GM12878 (cell line): ENCODE data around the gene BARX2. TPM values are rescaled to one million over a fixed set of nuclear protein-coding genes. Genes with fewer than 3 reads are reported as not detected.

ENCODE experiments used
- ATAC-seq: fragments of 200-7000 bp; cut with Tn5 transposase; 3 replicates; pipeline ENCODE4 v1.9.1; 2020; ENCODE audit warnings: mild to moderate bottlenecking, moderate library complexity
- BruUV-seq: library from RNA; stranded (reverse); fragments of 400-500 nt; replicated peaks from 2 replicates; lab custom pipeline; 2021; lab: Mats Ljungman, UMichigan
- CTCF ChIA-PET: fragments of 300-600 bp; sonication (Branson Sonifier 250); formaldehyde crosslinking; extraction: SDS; loops from one replicate; lab custom pipeline; 2021; ENCODE audit warnings: inconsistent platforms; lab: Yijun Ruan, JAX
- POLR2A ChIA-PET: fragments of 350-600 bp; formaldehyde crosslinking; extraction: SDS; loops from one replicate; lab custom pipeline; 2021; ENCODE audit warnings: inconsistent platforms; lab: Charles Lee
- RAD21 ChIA-PET: fragments of 300-600 bp; sonication (Branson Sonifier 250); formaldehyde crosslinking; loops from one replicate; lab custom pipeline; 2023; ENCODE audit warnings: antibody characterized with exemption; ENCODE audit not compliant: unreplicated experiment; lab: Charles Lee
- SMC1A ChIA-PET: fragments of 300-600 bp; sonication (Branson Sonifier 250); formaldehyde crosslinking; loops from one replicate; lab custom pipeline; 2023; ENCODE audit not compliant: unreplicated experiment, uncharacterized antibody; lab: Charles Lee
- DNase-seq: peaks from one replicate; pipeline ENCODE4 v3.0.0-alpha.2; 2011; ENCODE audit warnings: low read depth, low spot score
- FAIRE-seq: peaks from 3 replicates; lab custom pipeline; 2011; peaks lifted over from hg19 to GRCh38; lab: Jason Lieb, UNC
- H2AFZ ChIP-seq: 2 replicates; pipeline ENCODE4 v1.6.0; 2011; ENCODE audit warnings: low read depth, low read length, control low read depth; ENCODE audit not compliant: control insufficient read depth
- H3K27ac ChIP-seq: 2 replicates; pipeline ENCODE4 v1.5.1; 2011; ENCODE audit warnings: control low read depth; ENCODE audit not compliant: control insufficient read depth, insufficient read depth
- H3K27me3 ChIP-seq, 2 experiments: replicated peaks in 1 of 2; 2 replicates each; pipeline versions ENCODE4 v1.6.0 to v1.6.1; 2011; ENCODE audit warnings: low read length in 1 of 2; ENCODE audit not compliant: control insufficient read depth in 2 of 2, insufficient read depth in 2 of 2
- H3K36me3 ChIP-seq, 2 experiments: 2 replicates each; pipeline ENCODE4 v1.5.1; 2011; ENCODE audit warnings: low read length in 1 of 2; ENCODE audit not compliant: control insufficient read depth in 2 of 2, insufficient read depth in 2 of 2
- H3K4me1 ChIP-seq: 2 replicates; pipeline ENCODE4 v1.6.1; 2011; ENCODE audit warnings: mild to moderate bottlenecking, low read length, moderate library complexity, mixed read lengths; ENCODE audit not compliant: control insufficient read depth, insufficient read depth
- H3K4me2 ChIP-seq: 2 replicates; pipeline ENCODE4 v1.6.0; 2011; ENCODE audit warnings: control low read depth; ENCODE audit not compliant: control insufficient read depth, insufficient read depth
- H3K4me3 ChIP-seq: fragments of 200-600 bp; sonication (generic); 2 replicates; pipeline ENCODE4 v1.5.1; 2016
- H3K79me2 ChIP-seq: 2 replicates; pipeline ENCODE4 v1.6.0; 2011; ENCODE audit warnings: low read length; ENCODE audit not compliant: control insufficient read depth, insufficient read depth
- H3K9ac ChIP-seq: 2 replicates; pipeline ENCODE4 v1.8.0; 2011; ENCODE audit warnings: low read length, control low read depth, mixed read lengths; ENCODE audit not compliant: control insufficient read depth, insufficient read depth
- H3K9me3 ChIP-seq: replicated peaks from 3 replicates; pipeline ENCODE4 v1.5.1; 2011; ENCODE audit warnings: mild to moderate bottlenecking, low read length; ENCODE audit not compliant: control insufficient read depth, insufficient read depth
- H4K20me1 ChIP-seq: 2 replicates; pipeline ENCODE4 v1.6.0; 2011; ENCODE audit not compliant: control insufficient read depth, insufficient read depth
- CHD2 ChIP-seq: IDR thresholded peaks from 2 replicates; pipeline ENCODE4 v1.6.1; 2011; ENCODE audit warnings: low read depth, low read length, improper control_type of control experiment, borderline replicate concordance
- KDM1A ChIP-seq: fragments of 200-600 bp; sonication (generic); IDR thresholded peaks from 2 replicates; pipeline ENCODE4 v1.6.1; 2016; ENCODE audit warnings: borderline replicate concordance
- MTA3 ChIP-seq: IDR thresholded peaks from 2 replicates; pipeline ENCODE4 v1.6.1; 2012; ENCODE audit warnings: low read length, inconsistent platforms, borderline replicate concordance
- NR2C1 ChIP-seq: fragments of 450-650 bp; IDR thresholded peaks from 2 replicates; pipeline ENCODE4 v1.6.1; 2017; ENCODE audit warnings: antibody characterized with exemption, mild to moderate bottlenecking, moderate library complexity
- RAD51 ChIP-seq: fragments of 450-650 bp; IDR thresholded peaks from 2 replicates; pipeline ENCODE4 v1.6.1; 2016; ENCODE audit warnings: moderate library complexity, mild to moderate bottlenecking, inconsistent platforms
- SRF ChIP-seq, 2 experiments: IDR thresholded peaks; 2 replicates each; pipeline ENCODE4 v1.6.1; 2011; ENCODE audit warnings: low read depth in 2 of 2, low read length in 2 of 2, mild to moderate bottlenecking in 1 of 2, moderate library complexity in 1 of 2
- STAT3 ChIP-seq: IDR thresholded peaks from 2 replicates; pipeline ENCODE4 v1.6.1; 2011; ENCODE audit warnings: low read depth, low read length, improper control_type of control experiment
- WGBS: methylation state at CpG from one replicate; pipeline ENCODE4 v1.1.6; 2016; ENCODE audit warnings: low lambda C conversion rate; ENCODE audit not compliant: insufficient replicate concordance, insufficient coverage; ENCODE audit errors: missing lambda C conversion rate; 5-methylcytosine and 5-hydroxymethylcytosine counted together
- in situ Hi-C: fragments of 300-500 bp; cut with MboI; formaldehyde crosslinking; loops from 9 replicates; pipeline ENCODE4 v1.14.3; 2018; ENCODE audit warnings: mixed read lengths
- intact Hi-C: fragments of 100-400 bp; cut with micrococcal nuclease; formaldehyde crosslinking; loops from one replicate; pipeline ENCODE4 v1.14.2; 2022; ENCODE audit not compliant: unreplicated experiment
- polyA plus RNA-seq, 11 experiments: library from polyadenylated mRNA; depleted of rRNA in 4 of 11; unstranded in 6 of 11; stranded (reverse) in 5 of 11; fragments of >200 nt; fragmentation: Nextera tagmentation in 4 of 11; fragmentation: Illumina TruSeq in 1 of 11; extraction: Ambion mirVana in 4 of 11; extraction: Trizol in 1 of 11; gene quantifications; 1 replicate in 1 of 11; 2 replicates in 10 of 11; pipeline versions ENCODE4 v1.2.1 to v1.2.3, GENCODE V29; 2011 to 2016; ENCODE audit warnings: inconsistent platforms in 2 of 11, missing spikeins in 2 of 11, low read depth in 1 of 11
- total RNA-seq, 4 experiments: library from RNA; depleted of rRNA in 3 of 4; stranded (reverse); fragments of >200 nt in 3 of 4; fragmentation: Illumina TruSeq in 1 of 4; extraction: Trizol in 1 of 4; gene quantifications; 2 replicates each; pipeline versions ENCODE4 v1.2.1 to v1.2.3, GENCODE V29; 2013 to 2021

The BARX2 gene
- total and polyA plus RNA-seq, 10 of the 15 experiments (the other 5 are each of a cell fraction or from before 2014, with no cell fraction given), result 0.07 to 0.84 TPM; not detected in 8

GRCh38 chr11:129412494-129412893, 36.8 kb downstream of the BARX2 start:
- 0% methylated on average over 4 of the region's 4 CpGs for WGBS
- BruUV-seq, result no TSS peak
- no peaks in the 10 kb centered on the region for H3K27me3 ChIP-seq
- SMC1A ChIA-PET, result interaction anchor here (0.6 kb wide), 1 partner anchor 191 kb away, joined by 3 read pairs; no protein-coding TSS in a partner anchor
- H4K20me1 ChIP-seq, result no peaks in the 10 kb centered on the region
- H3K9me3 ChIP-seq, result no peaks in the 10 kb centered on the region
- no peak for FAIRE-seq
- TF ChIP-seq MTA3, result no peak
- TF ChIP-seq KDM1A, result no peak
- TF ChIP-seq SRF (IDR thresholded peaks at IDR 0.05; ENCODE audit: low read depth in 2 of 2, low read length in 2 of 2), result no peak
- no peak for TF ChIP-seq CHD2
- no peak for TF ChIP-seq NR2C1
- no peak for TF ChIP-seq RAD51
- TF ChIP-seq STAT3, result no peak
- TF ChIP-seq, all 136 proteins: peak for 0
- H3K79me2 ChIP-seq, result no peaks in the 10 kb centered on the region
- ATAC-seq (0 out of 3 replicates have a peak, but pooled peaks have one; percentile 22), DNase-seq (no peak)
- H3K9ac ChIP-seq, result no peak overlapping the region
- H3K27ac ChIP-seq, result no peak overlapping the region
- ChIA-PET RAD21 (interaction anchor here (0.6 kb wide), 1 partner anchor 71 kb away, joined by 3 read pairs; no protein-coding TSS in a partner anchor), POLR2A (no interaction called here), CTCF (interaction anchor here (0.8 kb wide), 1 partner anchor 9 kb away, joined by 3 read pairs; no protein-coding TSS in a partner anchor)
- H2AFZ ChIP-seq, result no peak overlapping the region
- H3K4me1 ChIP-seq, result peaks cover 3% of the 10 kb centered on the region
- intact Hi-C loops, result no loop called here
- H3K4me3 ChIP-seq, result no peak overlapping the region
- no peaks in the 10 kb centered on the region for H3K36me3 ChIP-seq
- no peak overlapping the region for H3K4me2 ChIP-seq
- in situ Hi-C loops, result no loop called here
